NB4 (cell line): ENCODE results near the gene MYH6.

ENCODE experiments used
- DNase-seq: peaks from one replicate; pipeline ENCODE4 v3.0.0; 2010; ENCODE audit warnings: low read depth
- H3K4me3 ChIP-seq: one replicate; pipeline ENCODE4 v1.5.1; 2011; ENCODE audit warnings: mild to moderate bottlenecking, low read depth, low read length, moderate library complexity
- CTCF ChIP-seq: IDR thresholded peaks from one replicate; pipeline ENCODE4 v1.5.1; 2012; ENCODE audit warnings: low read depth, low read length
- MAX ChIP-seq: IDR thresholded peaks from 2 replicates; pipeline ENCODE4 v1.6.1; 2011; ENCODE audit warnings: low read depth, low read length
- MYC ChIP-seq: IDR thresholded peaks from 2 replicates; pipeline ENCODE4 v1.6.1; 2011; ENCODE audit warnings: low read depth, low read length
- POLR2A ChIP-seq: IDR thresholded peaks from 2 replicates; pipeline ENCODE4 v1.6.1; 2011; ENCODE audit warnings: mild to moderate bottlenecking; ENCODE audit not compliant: insufficient read length; ENCODE audit errors: extremely low read depth

The MYH6 gene

DNA sequence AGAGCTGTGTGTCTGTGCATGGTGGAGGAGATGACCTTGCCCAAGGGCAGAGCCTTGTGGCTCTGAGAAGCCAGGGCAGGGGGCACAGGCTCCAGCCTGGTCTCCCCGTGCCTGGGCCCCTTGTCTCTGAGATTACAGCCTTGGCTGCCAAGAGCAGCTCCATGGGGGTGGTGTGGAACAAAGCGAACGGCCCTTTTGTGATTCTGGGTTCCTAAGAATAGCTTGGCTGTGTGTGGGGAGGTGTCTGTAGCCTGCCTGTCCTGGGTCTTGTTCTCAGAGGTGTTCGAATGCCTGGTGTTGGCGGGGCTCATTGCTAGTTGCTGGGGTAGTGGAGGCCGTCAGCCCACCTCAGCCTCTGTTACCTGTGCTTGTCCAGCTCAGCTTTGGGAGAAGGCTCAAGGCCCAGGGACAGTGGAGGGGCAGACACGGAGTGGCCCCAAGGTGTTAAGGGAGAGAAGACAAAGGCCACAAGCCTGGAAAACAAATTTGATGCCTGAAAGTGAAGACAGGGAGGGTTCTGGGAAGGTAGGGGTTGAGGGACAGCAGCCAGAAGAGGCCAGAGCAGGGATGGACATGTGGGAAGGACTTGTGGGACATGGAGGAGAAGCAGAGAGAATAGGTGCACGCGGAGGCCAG lies 34.8 kb upstream of the MYH6 start:
- no peak overlapping the region for H3K4me3 ChIP-seq
- TF ChIP-seq MAX (no peak), POLR2A (no peak), CTCF (no peak), MYC (no peak)

GRCh38 chr14:23441076-23441475 lies 33.0 kb upstream of the MYH6 start:
- H3K4me3 ChIP-seq, result no peak overlapping the region
- DNase-seq, result no peak
- TF ChIP-seq MYC, result no peak
- no peak for TF ChIP-seq POLR2A
- TF ChIP-seq MAX, result no peak
- TF ChIP-seq CTCF, result no peak

More for the DNA sequence above, 34.8 kb upstream of the MYH6 start:
- no peak for DNase-seq

DNA sequence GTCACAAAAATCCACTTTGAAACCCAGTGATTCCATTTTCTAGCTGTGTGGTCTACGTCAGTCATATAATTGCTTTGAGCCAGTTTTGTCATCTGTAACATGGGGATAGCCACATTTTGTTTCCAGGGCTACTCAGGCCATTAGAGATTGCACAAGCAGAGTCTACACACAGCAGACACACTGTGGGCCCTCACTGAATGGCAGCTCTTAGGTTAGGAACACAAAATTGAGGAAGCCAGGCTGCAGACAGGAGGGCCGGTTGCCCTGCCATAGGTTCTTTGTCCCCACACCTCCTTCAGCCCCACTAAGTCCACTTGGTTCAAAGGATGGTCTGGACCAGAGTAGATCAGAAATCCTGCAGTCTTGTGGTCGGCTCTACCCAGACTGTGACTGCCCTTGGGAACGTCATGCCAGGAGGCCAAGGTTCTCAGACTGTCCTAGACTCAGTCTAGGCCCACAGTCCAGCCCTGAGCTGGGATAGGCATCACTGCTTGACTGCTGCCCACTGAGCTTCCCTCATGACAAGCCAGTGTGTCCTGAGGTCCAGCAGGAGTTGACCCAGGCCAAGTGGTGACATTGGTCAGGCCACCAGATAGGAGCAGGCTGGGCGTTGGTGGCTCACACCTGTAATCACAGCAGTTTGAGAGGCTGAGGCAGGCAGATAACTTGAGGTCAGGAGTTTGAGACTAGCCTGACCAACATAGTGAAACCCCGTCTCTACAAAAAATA lies 31.2 kb upstream of the MYH6 start:
- H3K4me3 ChIP-seq, result no peak overlapping the region
- TF ChIP-seq MAX, result no peak
- TF ChIP-seq MYC, result no peak
- TF ChIP-seq POLR2A, result no peak
- no peak for TF ChIP-seq CTCF
- no peak for DNase-seq

- no peak for DNase-seq
- TF ChIP-seq MYC (no peak), CTCF (no peak), MAX (no peak), POLR2A (no peak)
- no peak overlapping the region for H3K4me3 ChIP-seq
Observed at GRCh38 chr14:23438101-23438971, 30.3 kb upstream of the MYH6 start.

GRCh38 chr14:23437133-23438100 lies 29.3 kb upstream of the MYH6 start:
- no peak for TF ChIP-seq POLR2A
- no peak for TF ChIP-seq CTCF
- TF ChIP-seq MYC, result no peak
- no peak for TF ChIP-seq MAX
- DNase-seq, result no peak
- no peak overlapping the region for H3K4me3 ChIP-seq
